ENCODE measurements around the gene RAD50. TPM values are rescaled to one million over a fixed set of nuclear protein-coding genes. Genes with fewer than 3 reads are reported as not detected.

The RAD50 gene
- total and polyA plus RNA-seq, 2 of the 4 experiments (the other 2 are of a cell fraction) = 5.2 to 6.2 TPM

DNA sequence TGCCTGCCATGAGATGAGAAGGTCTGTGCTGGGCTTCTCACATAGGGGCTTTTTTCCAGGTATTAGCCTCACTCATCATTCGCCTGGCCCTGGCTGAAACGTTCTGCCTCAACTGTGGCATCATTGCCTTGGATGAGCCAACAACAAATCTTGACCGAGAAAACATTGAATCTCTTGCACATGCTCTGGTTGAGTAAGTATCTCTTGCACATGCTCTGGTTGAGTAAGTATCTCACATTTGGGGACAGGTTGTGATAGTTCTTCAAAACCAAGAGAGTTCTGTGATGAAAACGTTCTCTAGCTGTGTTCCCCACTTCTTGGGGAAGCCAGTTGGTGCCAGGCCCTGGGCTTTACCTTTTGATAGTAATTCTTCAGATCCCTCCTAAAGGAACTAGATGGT lies 83.8 kb downstream of the RAD50 start:
- Histone ChIP-seq H2BK120ac (ENCODE audit: low read depth, low read length) (no peak overlapping the region), H2BK15ac (ENCODE audit: low read depth, low read length) (no peak overlapping the region), H3K9ac (ENCODE audit: low read depth, low read length) (no peak overlapping the region), H4K8ac (ENCODE audit: low read depth in 2 of 2, low read length in 2 of 2) (no peak overlapping the region), H2AK5ac (ENCODE audit: low read depth, low read length) (no peak overlapping the region), H3K9me1 (ENCODE audit: insufficient read depth, low read length) (peaks cover 2% of the 10 kb centered on the region; the same call in 1 of the 2 replicates), H3K36me3 (ENCODE audit: control insufficient read depth, insufficient read depth, low read length) (peaks cover 32% of the 10 kb centered on the region), H3K9me3 (ENCODE audit: control insufficient read depth, insufficient read depth, low read length) (no peaks in the 10 kb centered on the region), H4K91ac (ENCODE audit: insufficient read depth, low read depth, low read length) (no peak overlapping the region), H2BK5ac (ENCODE audit: low read depth, low read length, poor library complexity, severe bottlenecking) (no peak overlapping the region), H2AK9ac (replicated peaks; ENCODE audit: low read depth, low read length, poor library complexity) (no peak overlapping the region), H3K27me3 (ENCODE audit: control insufficient read depth, insufficient read depth, low read length) (no peaks in the 10 kb centered on the region), H4K20me1 (ENCODE audit: insufficient read depth, low read length) (no peaks in the 10 kb centered on the region), H3K56ac (ENCODE audit: extremely low read depth, insufficient read depth, low read length) (no peak overlapping the region), H2AFZ (replicated peaks; ENCODE audit: low read length, poor library complexity) (no peak overlapping the region), H3K4me1 (ENCODE audit: control insufficient read depth, insufficient read depth, low read length) (no peaks in the 10 kb centered on the region), H3K4me3 (ENCODE audit: insufficient read depth, low read depth, low read length) (no peak overlapping the region), H3K27ac (ENCODE audit: insufficient read depth, low read length) (no peak overlapping the region), H3K23ac (ENCODE audit: low read depth, low read length) (no peak overlapping the region), H3K18ac (ENCODE audit: low read depth, low read length) (no peak overlapping the region), H3K79me1 (ENCODE audit: low read depth in 1 of 2, low read length in 2 of 2) (no peaks in the 10 kb centered on the region), H2BK20ac (ENCODE audit: low read depth, low read length) (no peak overlapping the region), H3K4ac (ENCODE audit: low read depth, low read length) (no peak overlapping the region), H3K4me2 (ENCODE audit: low read depth, low read length) (no peak overlapping the region), H3K14ac (replicated peaks; ENCODE audit: low read depth, low read length) (no peak overlapping the region), H4K5ac (ENCODE audit: low read depth, low read length) (no peak overlapping the region)
- no peak for TF ChIP-seq SMC3 (IDR thresholded peaks at IDR 0.05; ENCODE audit: low read depth, low read length)
- TF ChIP-seq, protein P1, sequence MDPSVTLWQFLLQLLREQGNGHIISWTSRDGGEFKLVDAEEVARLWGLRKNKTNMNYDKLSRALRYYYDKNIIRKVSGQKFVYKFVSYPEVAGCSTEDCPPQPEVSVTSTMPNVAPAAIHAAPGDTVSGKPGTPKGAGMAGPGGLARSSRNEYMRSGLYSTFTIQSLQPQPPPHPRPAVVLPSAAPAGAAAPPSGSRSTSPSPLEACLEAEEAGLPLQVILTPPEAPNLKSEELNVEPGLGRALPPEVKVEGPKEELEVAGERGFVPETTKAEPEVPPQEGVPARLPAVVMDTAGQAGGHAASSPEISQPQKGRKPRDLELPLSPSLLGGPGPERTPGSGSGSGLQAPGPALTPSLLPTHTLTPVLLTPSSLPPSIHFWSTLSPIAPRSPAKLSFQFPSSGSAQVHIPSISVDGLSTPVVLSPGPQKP (IDR thresholded peaks at IDR 0.05; ENCODE audit: borderline replicate concordance, low read depth, low read length) = no peak
- no peak for TF ChIP-seq MAFK (IDR thresholded peaks at IDR 0.05; ENCODE audit: low read depth, low read length)
- no peak for TF ChIP-seq CHD1 (IDR thresholded peaks at IDR 0.05; ENCODE audit: low read depth, low read length)
- TF ChIP-seq POLR2A (IDR thresholded peaks at IDR 0.05; ENCODE audit: low read depth, low read length) = no peak
- no peak for TF ChIP-seq RFX5 (IDR thresholded peaks at IDR 0.05; ENCODE audit: low read depth, low read length)
- TF ChIP-seq USF2 (IDR thresholded peaks at IDR 0.05; ENCODE audit: low read depth, low read length) = no peak
- no peak for TF ChIP-seq NFE2L2 (IDR thresholded peaks at IDR 0.05; ENCODE audit: low read depth, low read length)
- DNase-seq (no peak), ATAC-seq (ENCODE audit: low read depth) (no peak)
- ChIA-PET POLR2A (ENCODE audit: unreplicated experiment) (no interaction called here), CTCF (no interaction called here)
- WGBS, 2 experiments (ENCODE audit: extremely low coverage in 2 of 2, insufficient read length in 1 of 2) = 100% methylated on average over 3 of the region's 4 CpGs; no CpG with 5 or more reads in 1 of the 2 experiments
- intact Hi-C loops (cut with micrococcal nuclease) = no loop called here
- in situ Hi-C loops (cut with MboI; ENCODE audit: low sequenced_read_pairs) = no loop called here
- dilution Hi-C loops (cut with HindIII; ENCODE audit: low sequenced_read_pairs, unreplicated experiment) = no loop called here
- no TSS peak for BruUV-seq (replicated peaks)

Measured in IMR-90 (cell line).